HCT116 (cell line): ENCODE results near the gene TMEM94.

Experiments used
- CTCF ChIP-seq, 3 experiments: fragments of 200-600 bp in 1 of 3; sonication (generic) in 1 of 3; IDR thresholded peaks in 2 of 3; conservative IDR thresholded peaks in 1 of 3; 2 replicates each; pipeline ENCODE4 v1.5.1; 2012 to 2017; ENCODE audit warnings: low read depth in 2 of 3, low read length in 2 of 3, antibody characterized with exemption in 1 of 3, borderline replicate concordance in 1 of 3, control low read depth in 1 of 3, mild to moderate bottlenecking in 1 of 3, mixed read lengths in 1 of 3, mixed run types in 1 of 3, moderate library complexity in 1 of 3; ENCODE audit not compliant: insufficient read depth in 1 of 3
- POLR2A ChIP-seq: IDR thresholded peaks from 2 replicates; pipeline ENCODE4 v1.7.0; 2011; ENCODE audit warnings: borderline replicate concordance; ENCODE audit not compliant: insufficient read depth, insufficient read length; ENCODE audit errors: extremely low read depth
- SIN3A ChIP-seq: IDR thresholded peaks from 2 replicates; pipeline ENCODE4 v1.6.1; 2012; ENCODE audit warnings: low read depth

- TF ChIP-seq CTCF (IDR thresholded peaks at IDR 0.05 in 2 of 3, conservative IDR thresholded peaks at IDR 0.05 in 1 of 3; ENCODE audit: borderline replicate concordance in 1 of 3, insufficient read depth in 1 of 3, low read depth in 2 of 3, low read length in 2 of 3): no peak
- TF ChIP-seq POLR2A: no peak
- no peak for TF ChIP-seq SIN3A
Observed at GRCh38 chr17:75447951-75448856, 8.2 kb upstream of the TMEM94 start.
